A549 treated with GW870086 at 1 μM for 4 hours (cell line): ENCODE measurements around the gene NLRP11. TPM values are rescaled to one million over a fixed set of nuclear protein-coding genes. Genes with fewer than 3 reads are reported as not detected.

Experiments
- total RNA-seq: library from RNA; stranded (reverse); fragments of 200-300 nt; extraction: Qiagen RNA extraction; gene quantifications from 5 replicates; pipeline ENCODE4 v1.2.3, GENCODE V29; 2022; ENCODE audit warnings: low read depth

Gene NLRP11
- total RNA-seq, result 0.03 to 0.07 TPM in 2 of 5 replicates, not detected in the others

DNA sequence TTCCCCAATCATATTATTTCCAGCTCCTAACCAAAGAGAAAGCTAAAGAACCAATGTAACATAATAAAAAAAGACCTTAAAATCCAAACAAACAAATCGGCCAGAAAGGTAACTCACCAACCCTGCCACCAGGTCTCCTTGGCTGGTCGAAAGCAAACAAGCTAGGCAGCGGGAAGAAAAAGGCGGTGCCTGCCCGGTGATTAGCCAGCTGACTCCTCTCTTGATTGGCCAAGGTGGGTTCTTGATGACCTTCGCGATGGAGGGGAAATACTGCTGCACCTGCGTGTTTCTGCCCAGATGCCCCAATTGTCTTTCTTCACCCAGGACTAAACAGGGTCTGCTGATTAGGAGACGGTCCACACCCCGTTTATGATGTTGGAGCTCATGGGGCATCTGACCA is at the start of gene NLRP11:
Gene NLRP11 (minus strand): TSS at position 154 of the 400 bp plus-strand sequence. CDS start 13,825 bp downstream, outside the sequence.

DNA sequence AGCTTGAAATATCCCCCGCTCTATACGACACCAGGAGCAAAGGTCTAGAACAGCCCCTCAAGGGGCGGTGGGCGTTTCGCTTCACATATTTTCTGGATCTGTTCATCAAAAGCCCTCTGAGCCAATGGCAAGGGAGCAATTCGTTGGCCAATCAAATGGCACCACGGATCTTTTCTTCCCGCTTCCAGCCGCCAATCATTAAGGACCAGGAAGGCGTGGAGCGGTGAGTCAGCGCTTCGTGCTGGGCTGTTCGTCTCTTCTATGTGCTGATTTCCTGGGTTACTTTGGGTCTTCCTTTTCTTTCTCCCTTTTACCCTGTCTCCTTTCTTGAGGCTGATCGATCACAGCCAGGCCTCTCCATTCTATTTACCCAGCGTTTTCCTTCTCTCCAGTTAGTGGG is 4.5 kb upstream of the NLRP11 start, which contains the start of gene NLRP4:
Gene NLRP4 (plus strand): TSS at position 201 of the 400 bp plus-strand sequence. CDS start 15,541 bp downstream, outside the sequence.

DNA sequence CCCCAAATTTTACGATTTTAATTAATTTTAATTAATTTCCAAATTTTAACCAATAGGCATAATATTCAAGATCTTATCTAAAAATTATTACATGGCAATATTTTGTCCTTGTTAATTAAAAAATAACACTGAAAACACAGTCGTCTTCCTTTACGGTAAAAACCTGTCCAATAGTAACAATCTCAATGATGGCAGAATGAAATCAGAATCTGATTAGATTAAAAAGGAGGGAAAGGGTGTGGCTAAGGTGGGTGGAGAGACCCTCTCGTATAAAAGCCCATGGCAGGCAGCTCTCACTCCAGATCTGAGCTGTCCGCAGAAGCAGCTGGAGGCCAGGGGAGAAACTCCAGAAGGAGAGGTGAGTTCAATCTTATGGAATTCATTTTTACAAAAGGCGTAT is 63.0 kb downstream of the NLRP11 start, which contains the start of gene RFPL4AL1:
Gene RFPL4AL1 (plus strand): TSS at position 301 of the 400 bp plus-strand sequence. CDS start 2,687 bp downstream, outside the sequence.

DNA sequence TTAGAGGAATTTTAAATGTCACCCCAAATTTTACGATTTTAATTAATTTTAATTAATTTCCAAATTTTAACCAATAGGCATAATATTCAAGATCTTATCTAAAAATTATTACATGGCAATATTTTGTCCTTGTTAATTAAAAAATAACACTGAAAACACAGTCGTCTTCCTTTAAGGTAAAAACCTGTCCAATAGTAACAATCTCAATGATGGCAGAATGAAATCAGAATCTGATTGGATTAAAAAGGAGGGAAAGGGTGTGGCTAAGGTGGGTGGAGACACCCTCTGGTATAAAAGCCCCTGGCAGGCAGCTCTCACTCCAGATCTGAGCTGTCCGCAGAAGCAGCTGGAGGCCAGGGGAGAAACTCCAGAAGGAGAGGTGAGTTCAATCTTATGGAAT is 73.0 kb downstream of the NLRP11 start, which contains the start of gene RFPL4A:
Gene RFPL4A (plus strand): TSS at position 301 of the 400 bp plus-strand sequence. CDS start 2,704 bp downstream, outside the sequence.

GRCh38 chr19:55738302-55738701 is 93.5 kb downstream of the NLRP11 start, which contains the start of gene NLRP9:
TSS of gene NLRP9 (minus strand) at chr19:55738402. CDS start at chr19:55738374, 28 bp downstream.

Other genes with a start within 250 kb of the NLRP11 start
- gene FIZ1, start 232.5 kb downstream of the NLRP11 start, total RNA-seq, result 20.5 to 24.3 TPM (median 23.6 TPM) in 5 replicates
- 12.5 to 17.5 TPM (median 16.0 TPM) in 5 replicates for gene ZNF524, start 231.7 kb downstream of the NLRP11 start, total RNA-seq
- 7.6 to 13.0 TPM (median 12.1 TPM) in 5 replicates for gene ZNF865, start 226.4 kb downstream of the NLRP11 start, total RNA-seq
- 4.8 to 6.1 TPM (median 5.3 TPM) in 5 replicates for gene ZNF784, start 207.4 kb downstream of the NLRP11 start, total RNA-seq
- 31.0 to 51.4 TPM (median 48.6 TPM) in 5 replicates for gene ZNF580, start 191.0 kb downstream of the NLRP11 start, total RNA-seq
- gene ZNF581, start 188.3 kb downstream of the NLRP11 start, total RNA-seq, result 39.2 to 55.8 TPM (median 47.7 TPM) in 5 replicates
- 13.7 to 19.1 TPM (median 18.0 TPM) in 5 replicates for gene CCDC106, start 183.8 kb downstream of the NLRP11 start, total RNA-seq
- 260 to 300 TPM (median 285 TPM) in 5 replicates for gene U2AF2, start 177.0 kb downstream of the NLRP11 start, total RNA-seq
- gene EPN1, start 156.8 kb downstream of the NLRP11 start, total RNA-seq, result 130 to 211 TPM (median 195 TPM) in 5 replicates
- gene NLRP9, start 93.6 kb downstream of the NLRP11 start, total RNA-seq, result not detected in 5 replicates
- 0.53 to 1.2 TPM (median 0.97 TPM) in 5 replicates for gene RFPL4A, start 72.9 kb downstream of the NLRP11 start, total RNA-seq
- gene RFPL4AL1, start 62.9 kb downstream of the NLRP11 start, total RNA-seq, result 0.23 to 0.49 TPM (median 0.38 TPM) in 3 of 5 replicates, not detected in the others
- not detected in 5 replicates for gene NLRP4, start 4.5 kb upstream of the NLRP11 start, total RNA-seq
- gene NLRP13, start 100.3 kb upstream of the NLRP11 start, total RNA-seq, result not detected in 5 replicates
- gene NLRP8, start 115.8 kb upstream of the NLRP11 start, total RNA-seq, result not detected in 5 replicates
- gene NLRP5, start 154.8 kb upstream of the NLRP11 start, total RNA-seq, result 0.03 to 0.09 TPM (median 0.05 TPM) in 4 of 5 replicates, not detected in the other